ENCODE data around the gene NBPF20.
"Not testable (repeated sequence)": the region's sequence is repeated elsewhere in the genome, so short reads cannot be mapped to it uniquely, and the experiment has no call there.

NBPF20 gene

GRCh38 chr1:145424612-145425435, 579 bp downstream of the NBPF20 start:
- DNase-seq (ENCODE audit: low spot score): peak; percentile 34

- DNase-seq (ENCODE audit: low spot score): not testable (repeated sequence)
Measured at GRCh38 chr1:145415149-145415548, 10.3 kb downstream of the NBPF20 start.

- DNase-seq (ENCODE audit: low spot score): not testable (repeated sequence)
Measured at GRCh38 chr1:145407266-145407665, 18.1 kb downstream of the NBPF20 start.

GRCh38 chr1:145404949-145405348, 20.5 kb downstream of the NBPF20 start:
- not testable (repeated sequence) for DNase-seq (ENCODE audit: low spot score)

- DNase-seq (ENCODE audit: low spot score): not testable (repeated sequence)
Measured at GRCh38 chr1:145400701-145401100, 24.7 kb downstream of the NBPF20 start.
